K562 (cell line): Measurements from ENCODE around the gene FRYL. TPM values are rescaled to one million over a fixed set of nuclear protein-coding genes. Genes with fewer than 3 reads are reported as not detected.

Experiments
- ATAC-seq: fragments of 200-7000 bp; cut with Tn5 transposase; 3 replicates; pipeline ENCODE4 v1.9.1; 2020; ENCODE audit warnings: moderate library complexity
- BruUV-seq: library from RNA; stranded (reverse); fragments of 400-500 nt; replicated peaks from 2 replicates; lab custom pipeline; 2021; lab: Mats Ljungman, UMichigan
- CTCF ChIA-PET: fragments of 300-600 bp; formaldehyde crosslinking; extraction: SDS; loops from one replicate; lab custom pipeline; 2021; ENCODE audit warnings: low intra/inter-chr PET ratio; lab: Yijun Ruan, JAX
- POLR2A ChIA-PET: fragments of 300-600, 350-650 bp; sonication (Branson Sonifier 250); formaldehyde crosslinking; extraction: SDS; loops from one replicate; lab custom pipeline; 2021; ENCODE audit warnings: antibody characterized with exemption, inconsistent platforms; lab: Yijun Ruan, JAX
- DNase-seq, 4 experiments: peaks; one replicate each; pipeline versions ENCODE4 v3.0.0 to v3.0.0-alpha.2; 2011 to 2018; ENCODE audit warnings: low spot score in 3 of 4, mixed read lengths in 3 of 4; ENCODE audit errors: extremely low read depth in 1 of 4
- FAIRE-seq: peaks from 2 replicates; lab custom pipeline; 2011; peaks lifted over from hg19 to GRCh38; lab: Jason Lieb, UNC
- H2AFZ ChIP-seq: 2 replicates; pipeline ENCODE4 v1.6.0; 2011; ENCODE audit warnings: low read depth, low read length, control low read depth, inconsistent platforms
- H3K27ac ChIP-seq: fragments of 200-600 bp; 3 replicates; pipeline ENCODE4 v1.8.0; 2011; ENCODE audit warnings: low read depth, mild to moderate bottlenecking, control low read depth, inconsistent platforms, low read length, moderate library complexity, mixed read lengths; ENCODE audit errors: extremely low read depth
- H3K27me3 ChIP-seq, 2 experiments: fragments of 300-600 bp in 1 of 2; 2 replicates in 1 of 2; 3 replicates in 1 of 2; pipeline versions ENCODE4 v1.6.0 to v1.8.0; 2011; ENCODE audit warnings: inconsistent platforms in 2 of 2, low read length in 2 of 2, mild to moderate bottlenecking in 1 of 2, mixed read lengths in 1 of 2, moderate library complexity in 1 of 2; ENCODE audit not compliant: control insufficient read depth in 2 of 2, insufficient read depth in 2 of 2
- H3K36me3 ChIP-seq: fragments of 300-600 bp; 3 replicates; pipeline ENCODE4 v1.8.0; 2011; ENCODE audit warnings: mild to moderate bottlenecking, low read length, inconsistent platforms; ENCODE audit not compliant: control insufficient read depth, insufficient read depth
- H3K4me1 ChIP-seq, 2 experiments: fragments of 200-600 bp in 1 of 2; replicated peaks in 1 of 2; 2 replicates in 1 of 2; 3 replicates in 1 of 2; pipeline versions ENCODE4 v1.5.1 to v1.8.0; 2011; ENCODE audit warnings: inconsistent platforms in 2 of 2, low read length in 2 of 2, mild to moderate bottlenecking in 1 of 2, mixed read lengths in 1 of 2, moderate library complexity in 1 of 2; ENCODE audit not compliant: control insufficient read depth in 2 of 2, insufficient read depth in 2 of 2
- H3K4me2 ChIP-seq: 2 replicates; pipeline ENCODE4 v1.6.1; 2011; ENCODE audit warnings: low read length, control low read depth, inconsistent platforms, mixed read lengths; ENCODE audit not compliant: insufficient read depth
- H3K4me3 ChIP-seq: fragments of 200-600 bp; sonication (generic), shearing (Covaris generic); 2 replicates; pipeline ENCODE4 v1.5.1; 2016; ENCODE audit warnings: control low read depth, inconsistent platforms
- H3K79me2 ChIP-seq: fragments of 200-600 bp; 3 replicates; pipeline ENCODE4 v1.8.0; 2011; ENCODE audit warnings: low read length, inconsistent platforms; ENCODE audit not compliant: control insufficient read depth, insufficient read depth
- H3K9ac ChIP-seq, 2 experiments: 2 replicates each; pipeline versions ENCODE4 v1.6.0 to v1.6.1; 2011; ENCODE audit warnings: low read depth in 2 of 2, low read length in 2 of 2, control low read depth in 1 of 2, inconsistent platforms in 1 of 2, mild to moderate bottlenecking in 1 of 2, mixed read lengths in 1 of 2; ENCODE audit not compliant: insufficient read depth in 1 of 2
- H3K9me1 ChIP-seq: one replicate; pipeline ENCODE4 v1.6.0; 2011; ENCODE audit warnings: inconsistent platforms, mild to moderate bottlenecking, low read length, moderate library complexity; ENCODE audit not compliant: control insufficient read depth, insufficient read depth
- H3K9me3 ChIP-seq: replicated peaks from 2 replicates; pipeline ENCODE4 v1.5.1; 2011; ENCODE audit warnings: low read depth, low read length, inconsistent platforms; ENCODE audit not compliant: control insufficient read depth, insufficient read depth
- H4K20me1 ChIP-seq: replicated peaks from 2 replicates; pipeline ENCODE4 v1.6.1; 2011; ENCODE audit warnings: low read length, inconsistent platforms, mixed read lengths; ENCODE audit not compliant: control insufficient read depth, insufficient read depth
- ADNP ChIP-seq: fragments of 200-800 bp; sonication (Bioruptor generic); IDR thresholded peaks from 2 replicates; pipeline ENCODE4 v1.6.1; 2016; ENCODE audit warnings: missing genetic modification characterization, missing compliant biosample characterization
- ARID3B ChIP-seq: fragments of 250-450 bp; sonication (Bioruptor Pico); IDR thresholded peaks from 2 replicates; pipeline ENCODE4 v1.4.0; 2020; ENCODE audit warnings: borderline replicate concordance
- CCNT2 ChIP-seq: IDR thresholded peaks from 2 replicates; pipeline ENCODE4 v1.6.1; 2011; ENCODE audit warnings: borderline replicate concordance, low read depth, mild to moderate bottlenecking, moderate library complexity, mixed read lengths, low read length; ENCODE audit not compliant: insufficient read length; ENCODE audit errors: extremely low read depth
- POU5F1 ChIP-seq: fragments of 150-350 bp; IDR thresholded peaks from 2 replicates; pipeline ENCODE4 v1.6.1; 2014; ENCODE audit warnings: borderline replicate concordance, low read length, low read depth, mild to moderate bottlenecking; ENCODE audit not compliant: partially characterized antibody
- PREB ChIP-seq: sonication (generic); formaldehyde crosslinking; IDR thresholded peaks from 2 replicates; pipeline ENCODE4 v1.8.1; 2023; ENCODE audit warnings: mild to moderate bottlenecking, missing genetic modification reagents
- RUNX1 ChIP-seq: sonication (generic); IDR thresholded peaks from 2 replicates; pipeline ENCODE4 v1.6.1; 2016; ENCODE audit warnings: antibody characterized with exemption, low read depth
- SNAPC5 ChIP-seq: fragments of 250-450 bp; sonication (Bioruptor Pico); IDR thresholded peaks from 2 replicates; pipeline ENCODE4 v1.8.0; 2021; ENCODE audit warnings: moderate library complexity, mild to moderate bottlenecking, inconsistent platforms
- in situ Hi-C: fragments of 300-500 bp; cut with MboI; formaldehyde crosslinking; loops from 4 replicates; pipeline ENCODE4 v1.15.0; 2018; ENCODE audit warnings: inconsistent platforms, mixed read lengths
- intact Hi-C: fragments of 100-400 bp; cut with micrococcal nuclease; formaldehyde crosslinking; loops from 2 replicates; pipeline ENCODE4 v1.14.2; 2022
- polyA plus RNA-seq, 8 experiments: library from polyadenylated mRNA; depleted of rRNA in 4 of 8; stranded (reverse) in 5 of 8; unstranded in 3 of 8; fragments of >200 nt; fragmentation: Nextera tagmentation in 2 of 8; fragmentation: Illumina TruSeq in 1 of 8; extraction: Ambion mirVana in 2 of 8; extraction: Trizol in 1 of 8; gene quantifications; 2 replicates each; pipeline versions ENCODE4 v1.2.1 to v1.2.3, GENCODE V29; 2011 to 2014; ENCODE audit warnings: inconsistent platforms in 1 of 8, missing spikeins in 1 of 8
- total RNA-seq, 7 experiments: library from RNA; depleted of rRNA in 6 of 7; stranded (reverse); fragments of >200 nt in 6 of 7; fragmentation: Illumina TruSeq in 2 of 7; extraction: Trizol in 2 of 7; gene quantifications; 2 replicates each; pipeline versions ENCODE4 v1.2.1 to v1.2.3, GENCODE V29; 2011 to 2021; ENCODE audit warnings: low replicate concordance in 1 of 7

FRYL gene
- total and polyA plus RNA-seq, 9 of the 15 experiments (the other 6 are each of a cell fraction or from before 2014, with no cell fraction given): 7.2 to 34.9 (median 15.9) TPM

GRCh38 chr4:48509543-48509942 lies 270.5 kb downstream of the FRYL start:
- ChIA-PET CTCF (no interaction called here), POLR2A (interaction anchor here (0.6 to 0.8 kb wide), 2 partner anchors 25 to 383 kb away, joined by 3 to 4 read pairs; no protein-coding TSS in a partner anchor)
- Histone ChIP-seq H3K27ac (no peak overlapping the region), H3K36me3 (peaks cover 62% of the 10 kb centered on the region), H3K9ac (no peak overlapping the region), H3K27me3 (no peaks in the 10 kb centered on the region), H4K20me1 (no peaks in the 10 kb centered on the region), H3K4me2 (no peak overlapping the region), H2AFZ (no peak overlapping the region), H3K4me3 (no peak overlapping the region), H3K9me3 (no peaks in the 10 kb centered on the region), H3K4me1 (no peaks in the 10 kb centered on the region; a peak in 1 of 5 replicates), H3K79me2 (no peaks in the 10 kb centered on the region), H3K9me1 (no peaks in the 10 kb centered on the region)
- no peak for FAIRE-seq
- in situ Hi-C loops: no loop called here
- BruUV-seq: no TSS peak
- no peak for DNase-seq
- TF ChIP-seq ADNP (no peak), ARID3B (no peak), RUNX1 (no peak), SNAPC5 (CRISPR knock-in tag) (no peak), PREB (CRISPR knock-in tag) (no peak), POU5F1 (no peak), CCNT2 (no peak)
- intact Hi-C loops: no loop called here
- no peak for ATAC-seq
